ENCODE data around the gene CCDC142. TPM values are rescaled to one million over a fixed set of nuclear protein-coding genes. Genes with fewer than 3 reads are reported as not detected.
A peak's percentile ranks its signal among the peaks of the same experiment; 100 is the strongest.

Gene CCDC142
- total and polyA plus RNA-seq, 9 of the 15 experiments (the other 6 are each of a cell fraction or from before 2014, with no cell fraction given), result 0.55 to 11.7 (median 7.2) TPM

GRCh38 chr2:74454654-74455511 is 27.9 kb downstream of the CCDC142 start, which contains the start of gene INO80B (continued):
- no peak; the same call in 1 of the 2 replicates for TF ChIP-seq ZKSCAN8 (CRISPR knock-in tag; IDR thresholded peaks at IDR 0.05)
- TF ChIP-seq POLR2AphosphoS5 (IDR thresholded peaks at IDR 0.05; ENCODE audit: control insufficient read depth, insufficient read depth, low read depth, low read length), result peak; percentile 69
- TF ChIP-seq, protein P1, sequence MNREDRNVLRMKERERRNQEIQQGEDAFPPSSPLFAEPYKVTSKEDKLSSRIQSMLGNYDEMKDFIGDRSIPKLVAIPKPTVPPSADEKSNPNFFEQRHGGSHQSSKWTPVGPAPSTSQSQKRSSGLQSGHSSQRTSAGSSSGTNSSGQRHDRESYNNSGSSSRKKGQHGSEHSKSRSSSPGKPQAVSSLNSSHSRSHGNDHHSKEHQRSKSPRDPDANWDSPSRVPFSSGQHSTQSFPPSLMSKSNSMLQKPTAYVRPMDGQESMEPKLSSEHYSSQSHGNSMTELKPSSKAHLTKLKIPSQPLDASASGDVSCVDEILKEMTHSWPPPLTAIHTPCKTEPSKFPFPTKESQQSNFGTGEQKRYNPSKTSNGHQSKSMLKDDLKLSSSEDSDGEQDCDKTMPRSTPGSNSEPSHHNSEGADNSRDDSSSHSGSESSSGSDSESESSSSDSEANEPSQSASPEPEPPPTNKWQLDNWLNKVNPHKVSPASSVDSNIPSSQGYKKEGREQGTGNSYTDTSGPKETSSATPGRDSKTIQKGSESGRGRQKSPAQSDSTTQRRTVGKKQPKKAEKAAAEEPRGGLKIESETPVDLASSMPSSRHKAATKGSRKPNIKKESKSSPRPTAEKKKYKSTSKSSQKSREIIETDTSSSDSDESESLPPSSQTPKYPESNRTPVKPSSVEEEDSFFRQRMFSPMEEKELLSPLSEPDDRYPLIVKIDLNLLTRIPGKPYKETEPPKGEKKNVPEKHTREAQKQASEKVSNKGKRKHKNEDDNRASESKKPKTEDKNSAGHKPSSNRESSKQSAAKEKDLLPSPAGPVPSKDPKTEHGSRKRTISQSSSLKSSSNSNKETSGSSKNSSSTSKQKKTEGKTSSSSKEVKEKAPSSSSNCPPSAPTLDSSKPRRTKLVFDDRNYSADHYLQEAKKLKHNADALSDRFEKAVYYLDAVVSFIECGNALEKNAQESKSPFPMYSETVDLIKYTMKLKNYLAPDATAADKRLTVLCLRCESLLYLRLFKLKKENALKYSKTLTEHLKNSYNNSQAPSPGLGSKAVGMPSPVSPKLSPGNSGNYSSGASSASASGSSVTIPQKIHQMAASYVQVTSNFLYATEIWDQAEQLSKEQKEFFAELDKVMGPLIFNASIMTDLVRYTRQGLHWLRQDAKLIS (CRISPR knock-in tag; IDR thresholded peaks at IDR 0.05), result peak; percentile 88; the same call in 1 of the 2 replicates
- TF ChIP-seq ZNF277 (CRISPR knock-in tag; IDR thresholded peaks at IDR 0.05; ENCODE audit: borderline replicate concordance), result no peak
- no peak for TF ChIP-seq TCF7L2 (IDR thresholded peaks at IDR 0.05; ENCODE audit: low read depth, low read length)
- TF ChIP-seq ZNF583 (CRISPR knock-in tag; IDR thresholded peaks at IDR 0.05), result no peak
- peak; percentile 52; the same call in 1 of the 2 replicates for TF ChIP-seq TAF7 (tag; IDR thresholded peaks at IDR 0.05)
- TF ChIP-seq BCL6 (CRISPR knock-in tag; IDR thresholded peaks at IDR 0.05), result no peak
- TF ChIP-seq ZNF165 (CRISPR knock-in tag; IDR thresholded peaks at IDR 0.05; ENCODE audit: borderline replicate concordance), result no peak
- peak; percentile 95 for TF ChIP-seq MXI1 (IDR thresholded peaks at IDR 0.05; ENCODE audit: low read depth, low read length)
- peak; percentile 78; the same call in 1 of the 2 replicates for TF ChIP-seq ERF (CRISPR knock-in tag; IDR thresholded peaks at IDR 0.05)
- TF ChIP-seq WHSC1 (IDR thresholded peaks at IDR 0.05; ENCODE audit: low read length), result no peak
- TF ChIP-seq THAP7 (CRISPR knock-in tag; IDR thresholded peaks at IDR 0.05), result no peak
- TF ChIP-seq, protein P2, sequence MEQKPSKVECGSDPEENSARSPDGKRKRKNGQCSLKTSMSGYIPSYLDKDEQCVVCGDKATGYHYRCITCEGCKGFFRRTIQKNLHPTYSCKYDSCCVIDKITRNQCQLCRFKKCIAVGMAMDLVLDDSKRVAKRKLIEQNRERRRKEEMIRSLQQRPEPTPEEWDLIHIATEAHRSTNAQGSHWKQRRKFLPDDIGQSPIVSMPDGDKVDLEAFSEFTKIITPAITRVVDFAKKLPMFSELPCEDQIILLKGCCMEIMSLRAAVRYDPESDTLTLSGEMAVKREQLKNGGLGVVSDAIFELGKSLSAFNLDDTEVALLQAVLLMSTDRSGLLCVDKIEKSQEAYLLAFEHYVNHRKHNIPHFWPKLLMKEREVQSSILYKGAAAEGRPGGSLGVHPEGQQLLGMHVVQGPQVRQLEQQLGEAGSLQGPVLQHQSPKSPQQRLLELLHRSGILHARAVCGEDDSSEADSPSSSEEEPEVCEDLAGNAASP (IDR thresholded peaks at IDR 0.05), result no peak
- peak; percentile 97 for TF ChIP-seq NCOR1 (IDR thresholded peaks at IDR 0.05)
- no peak for TF ChIP-seq FOXO4 (CRISPR knock-in tag; IDR thresholded peaks at IDR 0.05)
- TF ChIP-seq CHD4 (IDR thresholded peaks at IDR 0.05; ENCODE audit: insufficient read depth, insufficient replicate concordance, low read depth, low read length, poor library complexity, severe bottlenecking), result no peak

Data from K562 (cell line).